Stomach (tissue), 8 donors: Measurements from ENCODE around the gene SMIM45.

Experiments used
- DNase-seq, 2 donors: peaks; one replicate each; pipeline versions ENCODE4 v3.0.0 to v3.0.0-alpha.2; 2013 to 2019
- H3K27ac ChIP-seq, 5 donors: fragments of 200-600 bp in 4 of 5; sonication (generic) in 4 of 5; one replicate each; pipeline ENCODE4 v1.5.1; 2013 to 2019; ENCODE audit warnings: mild to moderate bottlenecking in 1 of 5, moderate library complexity in 1 of 5
- H3K27me3 ChIP-seq, 3 donors: fragments of 200-600 bp; sonication (generic); one replicate each; pipeline ENCODE4 v1.5.1; 2017 to 2019; ENCODE audit warnings: mixed run types in 1 of 3
- H3K36me3 ChIP-seq, 4 donors: fragments of 200-600 bp; sonication (generic); 1 replicate in 3 of 4; 2 replicates in 1 of 4; pipeline ENCODE4 v1.5.1; 2016 to 2019
- H3K4me1 ChIP-seq, 4 donors: fragments of 200-600 bp; sonication (generic); one replicate each; pipeline ENCODE4 v1.5.1; 2016 to 2019
- H3K4me3 ChIP-seq, 4 donors: fragments of 200-600 bp; sonication (generic) in 3 of 4; one replicate each; pipeline ENCODE4 v1.5.1; 2016 to 2019; ENCODE audit warnings: mild to moderate bottlenecking in 1 of 4
- H3K9me3 ChIP-seq, 4 donors: fragments of 200-600 bp; sonication (generic); one replicate each; pipeline ENCODE4 v1.5.1; 2016 to 2019
- CTCF ChIP-seq, 7 experiments: fragments of 450-650 bp in 4 of 7; fragments of 200-600 bp in 3 of 7; sonication (generic) in 3 of 7; IDR thresholded peaks; one replicate each; pipeline ENCODE4 v1.5.1; 2016 to 2019; ENCODE audit warnings: antibody characterized with exemption in 7 of 7, control low read depth in 2 of 7, mild to moderate bottlenecking in 1 of 7
- EP300 ChIP-seq: sonication (generic); formaldehyde crosslinking; IDR thresholded peaks from one replicate; pipeline ENCODE4 v1.6.1; 2017; ENCODE audit warnings: antibody characterized with exemption
- POLR2A ChIP-seq, 4 donors: fragments of 450-650 bp; IDR thresholded peaks; one replicate each; pipeline ENCODE4 v1.6.1; 2016; ENCODE audit warnings: antibody characterized with exemption in 4 of 4, control low read depth in 2 of 4, mild to moderate bottlenecking in 1 of 4, moderate library complexity in 1 of 4
- POLR2AphosphoS5 ChIP-seq, 3 donors: sonication (generic); formaldehyde crosslinking; IDR thresholded peaks; one replicate each; pipeline ENCODE4 v1.6.1; 2016; ENCODE audit warnings: antibody characterized with exemption in 3 of 3
- WGBS, 5 donors: extraction: QIAGEN DNeasy Blood & Tissue Kit in 3 of 5; methylation state at CpG; one replicate each; pipeline versions ENCODE4 v1.1.5 to v1.1.7; 2013 to 2018; 5-methylcytosine and 5-hydroxymethylcytosine counted together
- intact Hi-C: fragments of 100-400 bp; cut with DNase I; formaldehyde crosslinking; loops from one replicate; pipeline ENCODE4 v1.15.1; 2023; ENCODE audit warnings: low total_unique reads
- donor health status: healthy with polysubstance abuse.
- donor health status: Bipolar disorder and iron deficiency.
- donor health status: healthy.

Gene SMIM45

DNA sequence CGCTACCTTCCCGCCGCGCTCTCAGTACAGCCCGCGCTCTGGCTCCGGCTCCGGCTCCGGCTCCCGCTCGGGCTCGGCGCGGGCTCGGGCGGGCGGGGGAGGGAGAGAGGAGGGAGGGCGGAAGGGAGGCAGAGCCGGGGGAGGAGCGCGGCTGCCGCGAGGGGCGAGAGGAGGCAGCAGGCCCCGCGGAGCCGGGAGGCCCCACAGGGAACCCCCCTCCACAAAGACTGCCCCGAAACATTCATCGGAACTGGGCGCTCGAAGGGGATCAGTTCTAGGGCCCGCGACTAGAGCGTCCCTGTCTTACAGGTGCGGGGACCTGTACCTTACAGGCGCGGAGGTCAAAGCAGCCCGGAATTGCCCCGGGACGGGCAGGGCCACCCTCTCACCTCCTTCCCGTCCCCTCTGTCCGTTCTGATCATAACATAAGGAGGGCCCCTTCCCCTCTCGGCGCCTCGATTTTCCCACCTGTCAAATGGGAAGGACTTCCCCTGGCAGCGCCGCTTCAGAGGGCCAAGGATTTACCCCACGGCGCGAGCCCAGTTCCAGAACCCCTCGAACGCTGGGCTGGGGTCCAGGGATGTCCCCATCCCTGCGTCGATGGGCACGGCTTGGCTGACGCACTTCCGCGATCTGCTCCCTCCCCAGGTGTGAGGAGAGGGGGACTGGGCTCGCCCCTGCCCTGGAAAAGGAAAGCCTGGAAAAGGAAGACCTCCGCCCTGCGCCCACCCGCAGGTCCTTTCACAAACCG is 36.7 kb upstream of the SMIM45 start, which contains the start of gene SHISA8:
Gene SHISA8 (minus strand): TSS at position 40 of the 751 bp plus-strand sequence. CDS start 407 bp downstream, outside the sequence.
- no peak for TF ChIP-seq POLR2A (IDR thresholded peaks at IDR 0.05)
- TF ChIP-seq EP300: no peak
- DNase-seq: peak; percentile 67 to 91
- no peaks in the 10 kb centered on the region for H3K9me3 ChIP-seq
- intact Hi-C loops: no loop called here
- peaks cover 13 to 100% (median 90%) of the 10 kb centered on the region in 3 donors for H3K27me3 ChIP-seq
- peaks cover 35 to 61% (median 53%) of the 10 kb centered on the region in 4 donors for H3K4me1 ChIP-seq
- H3K27ac ChIP-seq: no peak within 1 kb of the TSS
- H3K4me3 ChIP-seq: peak within 1 kb of the TSS; percentile 43 to 61 (median 46)
- H3K36me3 ChIP-seq: no peaks in the 10 kb centered on the region
- WGBS, 5 donors: 8 to 13% (median 11%) methylated on average over 30 to 63 of the region's 63 CpGs

- Histone ChIP-seq H3K27ac (no peak overlapping the region), H3K9me3 (no peaks in the 10 kb centered on the region), H3K4me1 (peaks cover 28 to 56% (median 47%) of the 10 kb centered on the region in 4 donors), H3K36me3 (no peaks in the 10 kb centered on the region), H3K27me3 (peaks cover 13 to 100% (median 83%) of the 10 kb centered on the region in 3 donors), H3K4me3 (no peak overlapping the region)
- TF ChIP-seq CTCF (IDR thresholded peaks at IDR 0.05): no peak
- TF ChIP-seq POLR2A (IDR thresholded peaks at IDR 0.05): no peak
- TF ChIP-seq EP300: no peak
- TF ChIP-seq POLR2AphosphoS5 (IDR thresholded peaks at IDR 0.05): no peak
- no peak for DNase-seq
- intact Hi-C loops: no loop called here
- WGBS, 5 donors: 49 to 70% (median 60%) methylated on average over 11 of the region's 11 CpGs
Observed at GRCh38 chr22:41915786-41916493, 36.0 kb upstream of the SMIM45 start.

DNA sequence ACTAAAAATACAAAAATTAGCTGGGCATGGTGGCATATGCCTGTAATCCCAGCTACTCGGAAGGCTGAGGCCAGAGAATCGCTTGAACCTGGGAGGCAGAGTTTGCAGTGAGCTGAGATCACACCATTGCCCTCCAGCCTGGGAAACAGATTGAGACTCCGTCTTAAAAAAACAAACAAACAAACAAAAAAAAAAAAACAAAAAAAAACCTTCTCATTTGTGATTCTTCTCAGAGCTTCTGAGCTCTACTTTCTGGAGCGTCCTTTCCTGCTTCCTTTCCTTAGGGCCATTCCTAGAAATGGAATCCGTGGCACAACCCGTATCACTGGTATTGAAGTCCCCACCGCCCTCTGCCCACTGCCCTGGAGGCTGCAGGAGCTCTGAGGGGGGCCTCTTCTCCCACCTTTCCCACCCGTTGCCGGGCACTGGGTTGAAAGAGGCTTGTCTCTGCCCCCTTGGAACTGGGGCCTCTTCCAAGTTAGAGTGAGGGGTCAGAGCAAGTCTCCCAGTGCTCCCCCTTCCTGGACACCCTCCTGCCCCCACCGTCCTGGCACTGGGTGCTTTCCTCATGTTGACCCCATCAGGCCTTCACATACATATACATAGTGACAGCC is 35.1 kb upstream of the SMIM45 start:
- TF ChIP-seq CTCF (IDR thresholded peaks at IDR 0.05): no peak
- TF ChIP-seq POLR2A (IDR thresholded peaks at IDR 0.05): no peak
- TF ChIP-seq EP300: no peak
- Histone ChIP-seq H3K36me3 (no peaks in the 10 kb centered on the region), H3K9me3 (no peaks in the 10 kb centered on the region), H3K27ac (no peak overlapping the region), H3K4me1 (peaks cover 25 to 50% (median 41%) of the 10 kb centered on the region in 4 donors), H3K27me3 (peaks cover 13 to 92% (median 73%) of the 10 kb centered on the region in 3 donors), H3K4me3 (no peak overlapping the region)
- intact Hi-C loops: no loop called here
- 59 to 80% (median 69%) methylated on average over 10 of the region's 10 CpGs for WGBS, 5 donors
- no peak for DNase-seq

DNA sequence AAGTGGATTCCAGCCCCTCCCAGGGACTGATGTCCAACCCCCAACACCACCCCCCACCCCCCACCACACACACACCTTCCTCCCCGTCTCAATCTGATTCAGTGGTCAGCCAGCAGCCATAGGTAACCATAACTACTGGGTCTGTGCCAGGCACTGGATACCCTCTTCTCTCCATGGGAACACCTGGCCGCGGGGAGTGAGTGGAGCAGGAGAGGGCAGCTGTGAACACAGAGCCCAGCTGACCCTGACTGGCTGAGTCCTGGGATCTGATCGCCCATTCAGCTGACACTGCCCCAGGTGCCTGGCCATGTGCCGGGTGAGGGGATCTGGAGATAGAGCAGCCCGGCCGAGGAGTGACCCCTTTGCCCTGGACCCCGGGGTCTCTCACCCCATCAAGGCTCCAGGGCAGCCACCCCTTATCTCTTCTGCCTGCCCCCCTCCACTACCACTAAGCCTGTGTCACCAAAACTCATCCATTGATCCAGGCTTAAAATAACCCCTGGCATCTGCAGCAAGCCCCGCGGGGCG is 34.5 kb upstream of the SMIM45 start:
- H3K9me3 ChIP-seq: no peaks in the 10 kb centered on the region
- no peak for TF ChIP-seq POLR2AphosphoS5 (IDR thresholded peaks at IDR 0.05)
- no peak for TF ChIP-seq POLR2A (IDR thresholded peaks at IDR 0.05)
- TF ChIP-seq EP300: no peak
- no peak for TF ChIP-seq CTCF (IDR thresholded peaks at IDR 0.05)
- H3K27me3 ChIP-seq: peaks cover 13 to 87% (median 68%) of the 10 kb centered on the region in 3 donors
- H3K4me1 ChIP-seq: peaks cover 25 to 50% (median 41%) of the 10 kb centered on the region in 4 donors
- no peak overlapping the region for H3K4me3 ChIP-seq
- H3K36me3 ChIP-seq: no peaks in the 10 kb centered on the region
- no peak for DNase-seq
- H3K27ac ChIP-seq: no peak overlapping the region
- 55 to 69% (median 62%) methylated on average over 8 to 11 of the region's 11 CpGs for WGBS, 5 donors
- intact Hi-C loops: no loop called here
